Dermis blood vessel endothelial cell (primary cell): ENCODE data around the gene SLC1A1. TPM values are rescaled to one million over a fixed set of nuclear protein-coding genes. Genes with fewer than 3 reads are reported as not detected.

Experiments
- DNase-seq: peaks from one replicate; pipeline ENCODE4 v3.0.0; 2010
- total RNA-seq: library from RNA; depleted of rRNA; stranded (reverse); fragments of >200 nt; gene quantifications from 2 replicates; pipeline ENCODE4 v1.2.3, GENCODE V29; 2014

The SLC1A1 gene
- total RNA-seq, 1 donor from 2014 or later = 4.1 TPM

- DNase-seq = peak; percentile 68
These were observed 56.7 kb downstream of the SLC1A1 start for GRCh38 chr9:4547016-4547415.

GRCh38 chr9:4548811-4549725, 58.8 kb downstream of the SLC1A1 start:
- DNase-seq = peak; percentile 75

GRCh38 chr9:4549751-4550295, 59.6 kb downstream of the SLC1A1 start:
- peak; percentile 41 for DNase-seq

GRCh38 chr9:4550777-4551484, 60.7 kb downstream of the SLC1A1 start:
- peak; percentile 63 for DNase-seq

GRCh38 chr9:4553951-4554381, 63.7 kb downstream of the SLC1A1 start:
- peak; percentile 92 for DNase-seq

GRCh38 chr9:4555236-4555635, 65.0 kb downstream of the SLC1A1 start:
- DNase-seq = peak; percentile 96

GRCh38 chr9:4558371-4558998, 68.2 kb downstream of the SLC1A1 start:
- DNase-seq = no peak

- DNase-seq = no peak
These were observed 69.3 kb downstream of the SLC1A1 start for GRCh38 chr9:4559261-4560182.

GRCh38 chr9:4563105-4563504, 72.8 kb downstream of the SLC1A1 start:
- no peak for DNase-seq

- no peak for DNase-seq
These were observed 76.5 kb downstream of the SLC1A1 start for GRCh38 chr9:4566806-4567205.

- peak; percentile 62 for DNase-seq
These were observed 77.3 kb downstream of the SLC1A1 start for GRCh38 chr9:4567601-4568000.

GRCh38 chr9:4569101-4569500, 78.8 kb downstream of the SLC1A1 start:
- no peak for DNase-seq

GRCh38 chr9:4572184-4572826, 82.0 kb downstream of the SLC1A1 start:
- no peak for DNase-seq

GRCh38 chr9:4573176-4573575, 82.9 kb downstream of the SLC1A1 start:
- no peak for DNase-seq

- DNase-seq = no peak
These were observed 83.5 kb downstream of the SLC1A1 start for GRCh38 chr9:4573634-4574389.

- no peak for DNase-seq
These were observed 84.5 kb downstream of the SLC1A1 start for GRCh38 chr9:4574657-4575243.

GRCh38 chr9:4575997-4576396, 85.7 kb downstream of the SLC1A1 start:
- no peak for DNase-seq

- no peak for DNase-seq
These were observed 86.2 kb downstream of the SLC1A1 start for GRCh38 chr9:4576448-4576847.

GRCh38 chr9:4579001-4579400, 88.7 kb downstream of the SLC1A1 start:
- no peak for DNase-seq
